ENCODE results near the gene ARL6IP6. TPM values are rescaled to one million over a fixed set of nuclear protein-coding genes. Genes with fewer than 3 reads are reported as not detected.
A peak's percentile ranks its signal among the peaks of the same experiment; 100 is the strongest.
"Not testable (repeated sequence)": the region's sequence is repeated elsewhere in the genome, so short reads cannot be mapped to it uniquely, and the experiment has no call there.

Gene ARL6IP6
- total and polyA plus RNA-seq, 8 donors, result 2.2 to 134 (median 12.8) TPM

DNA sequence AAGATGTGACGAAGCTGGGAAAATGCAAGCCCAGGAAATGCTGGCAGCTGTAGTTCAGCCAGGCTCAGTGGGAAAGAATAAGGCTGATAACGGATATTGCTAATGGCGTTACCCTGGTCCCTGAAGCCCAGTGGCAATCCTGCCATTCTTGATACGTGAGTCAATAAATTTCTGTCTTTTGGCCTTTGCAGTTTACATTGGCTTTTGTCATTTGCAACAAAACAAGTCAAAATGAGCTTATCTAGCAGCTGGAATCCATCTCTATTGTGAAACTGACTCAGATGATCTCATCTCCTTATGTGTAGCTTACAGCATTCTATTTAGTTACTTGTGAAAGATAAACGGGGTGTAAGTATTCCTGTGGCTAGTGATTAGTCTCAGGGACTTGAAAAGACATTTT, 43.8 kb downstream of the ARL6IP6 start:
- peak in 1 of 2 donors; percentile 55 for DNase-seq
- WGBS, 5 donors, result 67 to 75% (median 73%) methylated on average over 5 of the region's 5 CpGs
- intact Hi-C loops (cut with DNase I; ENCODE audit: low total_unique reads), result no loop called here
- H3K4me3 ChIP-seq, result no peak overlapping the region
- no peak for TF ChIP-seq EP300 (IDR thresholded peaks at IDR 0.05)
- TF ChIP-seq, protein P1, sequence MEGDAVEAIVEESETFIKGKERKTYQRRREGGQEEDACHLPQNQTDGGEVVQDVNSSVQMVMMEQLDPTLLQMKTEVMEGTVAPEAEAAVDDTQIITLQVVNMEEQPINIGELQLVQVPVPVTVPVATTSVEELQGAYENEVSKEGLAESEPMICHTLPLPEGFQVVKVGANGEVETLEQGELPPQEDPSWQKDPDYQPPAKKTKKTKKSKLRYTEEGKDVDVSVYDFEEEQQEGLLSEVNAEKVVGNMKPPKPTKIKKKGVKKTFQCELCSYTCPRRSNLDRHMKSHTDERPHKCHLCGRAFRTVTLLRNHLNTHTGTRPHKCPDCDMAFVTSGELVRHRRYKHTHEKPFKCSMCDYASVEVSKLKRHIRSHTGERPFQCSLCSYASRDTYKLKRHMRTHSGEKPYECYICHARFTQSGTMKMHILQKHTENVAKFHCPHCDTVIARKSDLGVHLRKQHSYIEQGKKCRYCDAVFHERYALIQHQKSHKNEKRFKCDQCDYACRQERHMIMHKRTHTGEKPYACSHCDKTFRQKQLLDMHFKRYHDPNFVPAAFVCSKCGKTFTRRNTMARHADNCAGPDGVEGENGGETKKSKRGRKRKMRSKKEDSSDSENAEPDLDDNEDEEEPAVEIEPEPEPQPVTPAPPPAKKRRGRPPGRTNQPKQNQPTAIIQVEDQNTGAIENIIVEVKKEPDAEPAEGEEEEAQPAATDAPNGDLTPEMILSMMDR (IDR thresholded peaks at IDR 0.05), result no peak
- TF ChIP-seq POLR2A (IDR thresholded peaks at IDR 0.05), result no peak
- peak in 2 of 3 donors; percentile 42 to 54 for TF ChIP-seq POLR2AphosphoS5 (IDR thresholded peaks at IDR 0.05)
- H3K9me3 ChIP-seq, result no peaks in the 10 kb centered on the region
- no peaks in the 10 kb centered on the region for H3K27me3 ChIP-seq
- H3K4me1 ChIP-seq, result no peaks in the 10 kb centered on the region
- H3K27ac ChIP-seq, result peak overlapping the region in 1 of 5 donors; percentile 20
- H3K36me3 ChIP-seq, result peaks cover 3 to 40% (median 29%) of the 10 kb centered on the region in 4 donors

DNA sequence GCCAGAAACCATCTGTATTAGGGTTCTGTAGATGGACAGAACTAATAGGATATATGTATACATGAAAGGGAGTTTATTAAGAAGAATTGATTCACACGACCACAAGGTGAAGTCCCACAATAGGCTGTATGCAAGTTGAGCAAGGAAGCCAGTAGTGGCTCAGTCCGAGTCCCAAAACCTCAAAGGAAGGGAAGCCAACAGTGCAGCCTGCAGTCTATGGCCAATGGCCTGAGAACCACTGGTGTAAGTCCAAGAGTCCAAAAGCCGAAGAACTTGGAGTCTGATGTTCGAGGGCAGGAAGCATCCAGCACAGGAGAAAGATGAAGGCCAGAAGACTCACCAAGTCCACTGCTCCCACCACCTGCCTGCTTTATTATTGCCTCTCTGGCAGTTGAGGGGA, 44.8 kb downstream of the ARL6IP6 start:
- H3K36me3 ChIP-seq, result peaks cover 0 to 32% (median 21%) of the 10 kb centered on the region in 4 donors
- H3K4me1 ChIP-seq; H3K27ac ChIP-seq; DNase-seq; H3K4me3 ChIP-seq; intact Hi-C loops (cut with DNase I; ENCODE audit: low total_unique reads); H3K9me3 ChIP-seq; H3K27me3 ChIP-seq: not testable (repeated sequence)
- 86 to 93% (median 92%) methylated on average over 4 of the region's 4 CpGs for WGBS, 5 donors

DNA sequence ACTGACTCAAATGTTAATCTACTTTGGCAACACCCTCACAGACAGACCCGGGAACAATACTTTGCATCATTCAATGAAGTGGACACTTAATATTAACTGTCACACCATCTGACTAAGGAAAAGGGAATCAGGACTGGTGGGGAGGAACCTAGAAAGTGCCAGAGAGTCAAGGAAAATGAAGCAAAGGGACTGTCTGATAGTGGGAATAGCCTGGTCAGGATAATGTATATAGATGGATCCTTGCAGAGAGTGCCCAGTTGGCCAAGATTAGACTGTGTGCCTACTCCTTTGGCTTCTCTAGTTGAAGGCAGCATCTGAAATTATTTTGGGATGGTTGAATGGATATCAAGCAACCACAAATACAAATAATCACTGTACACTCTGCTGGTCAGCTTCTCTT, 45.2 kb downstream of the ARL6IP6 start:
- TF ChIP-seq POLR2AphosphoS5 (IDR thresholded peaks at IDR 0.05) (no peak), EP300 (IDR thresholded peaks at IDR 0.05) (no peak), POLR2A (IDR thresholded peaks at IDR 0.05) (no peak)
- TF ChIP-seq, protein P1 (IDR thresholded peaks at IDR 0.05), result no peak
- Histone ChIP-seq H3K27me3 (no peaks in the 10 kb centered on the region), H3K9me3 (no peaks in the 10 kb centered on the region), H3K36me3 (peaks cover 0 to 28% (median 17%) of the 10 kb centered on the region in 4 donors), H3K27ac (no peak overlapping the region), H3K4me1 (no peaks in the 10 kb centered on the region), H3K4me3 (no peak overlapping the region)
- WGBS, 5 donors, result 73 to 98% (median 92%) methylated on average over 1 of the region's 1 CpG
- DNase-seq, result no peak
- intact Hi-C loops (cut with DNase I; ENCODE audit: low total_unique reads), result no loop called here

DNA sequence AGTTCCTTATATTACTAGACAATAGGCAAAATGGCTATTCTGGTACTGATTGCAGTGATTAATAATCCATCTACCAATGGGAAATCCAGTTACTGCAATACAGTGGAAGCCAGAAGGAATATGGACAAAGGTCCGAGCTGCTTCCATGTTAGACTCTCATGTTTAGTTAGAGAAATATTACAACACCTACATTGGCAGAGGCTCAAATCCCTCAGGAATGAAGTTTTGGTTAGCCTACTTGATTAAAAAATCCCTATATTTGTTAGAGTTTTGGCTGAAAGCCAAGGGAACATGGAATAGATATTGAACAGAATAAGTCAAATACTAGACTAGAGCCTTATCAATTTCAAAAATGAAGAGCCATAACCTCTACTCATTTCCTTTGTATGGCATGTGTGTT, 48.5 kb downstream of the ARL6IP6 start:
- intact Hi-C loops (cut with DNase I; ENCODE audit: low total_unique reads), result no loop called here

DNA sequence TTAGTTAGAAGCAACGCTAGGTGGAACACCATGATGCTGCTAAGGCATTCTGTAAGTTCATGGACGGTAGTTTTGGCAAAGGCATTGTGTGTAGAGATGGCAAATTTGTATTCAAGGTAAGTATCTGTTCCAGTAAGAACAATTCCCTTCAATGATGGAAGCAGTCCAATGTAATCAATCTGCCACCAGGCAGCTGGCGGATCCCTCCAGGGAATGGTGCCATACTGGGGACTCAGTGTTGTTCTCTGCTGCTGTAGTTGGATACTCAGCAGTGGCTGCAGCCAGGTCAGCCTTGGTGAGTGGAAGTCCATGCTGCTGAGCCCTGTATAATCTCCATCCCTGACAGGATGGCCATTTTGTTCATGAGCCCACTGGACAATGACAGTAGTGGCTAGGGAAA, 62.8 kb downstream of the ARL6IP6 start:
- H3K9me3 ChIP-seq, result no peaks in the 10 kb centered on the region
- WGBS, 5 donors, result 74 to 80% (median 78%) methylated on average over 3 of the region's 3 CpGs
- intact Hi-C loops (cut with DNase I; ENCODE audit: low total_unique reads), result no loop called here
- no peak overlapping the region for H3K4me3 ChIP-seq
- no peaks in the 10 kb centered on the region for H3K27me3 ChIP-seq
- no peaks in the 10 kb centered on the region for H3K36me3 ChIP-seq
- no peak overlapping the region for H3K27ac ChIP-seq
- no peak for TF ChIP-seq POLR2A (IDR thresholded peaks at IDR 0.05)
- TF ChIP-seq, protein P1 (IDR thresholded peaks at IDR 0.05), result no peak
- no peak for TF ChIP-seq POLR2AphosphoS5 (IDR thresholded peaks at IDR 0.05)
- TF ChIP-seq EP300 (IDR thresholded peaks at IDR 0.05), result no peak
- no peaks in the 10 kb centered on the region for H3K4me1 ChIP-seq
- no peak for DNase-seq

More for the DNA sequence above, 48.5 kb downstream of the ARL6IP6 start:
- DNase-seq, result no peak
- TF ChIP-seq POLR2AphosphoS5 (IDR thresholded peaks at IDR 0.05), result no peak
- TF ChIP-seq POLR2A (IDR thresholded peaks at IDR 0.05), result no peak
- TF ChIP-seq, protein P1 (IDR thresholded peaks at IDR 0.05), result no peak
- TF ChIP-seq EP300 (IDR thresholded peaks at IDR 0.05), result no peak
- H3K4me1 ChIP-seq, result no peaks in the 10 kb centered on the region
- no peaks in the 10 kb centered on the region for H3K9me3 ChIP-seq
- H3K4me3 ChIP-seq, result no peak overlapping the region
- H3K36me3 ChIP-seq, result peaks cover 0 to 15% (median 3%) of the 10 kb centered on the region in 4 donors
- 30 to 57% (median 43%) methylated on average over 1 of the region's 1 CpG for WGBS, 5 donors
- no peak overlapping the region for H3K27ac ChIP-seq
- no peaks in the 10 kb centered on the region for H3K27me3 ChIP-seq
